Neural cell (in vitro differentiated cells): ENCODE data around the gene SHROOM4.

Source experiments
- EP300 ChIP-seq: fragments of 450-650 bp; conservative IDR thresholded peaks from 2 replicates; pipeline ENCODE4 v1.6.1; 2014; ENCODE audit warnings: antibody characterized with exemption, mild to moderate bottlenecking, moderate library complexity; ENCODE audit not compliant: poor library complexity, severe bottlenecking
- POLR2AphosphoS5 ChIP-seq: IDR thresholded peaks from 2 replicates; pipeline ENCODE4 v1.6.1; 2012
- RAD21 ChIP-seq: fragments of 450-650 bp; conservative IDR thresholded peaks from 2 replicates; pipeline ENCODE4 v1.6.1; 2014; ENCODE audit warnings: antibody characterized with exemption, mild to moderate bottlenecking, moderate library complexity
- TAF1 ChIP-seq: IDR thresholded peaks from 2 replicates; pipeline ENCODE4 v1.6.1; 2012; ENCODE audit warnings: low read depth
- TF ChIP-seq, protein P1 (sequence below): fragments of 450-650 bp; IDR thresholded peaks from 2 replicates; pipeline ENCODE4 v1.5.1; 2014; ENCODE audit warnings: antibody characterized with exemption, mild to moderate bottlenecking, moderate library complexity; ENCODE audit not compliant: poor library complexity, severe bottlenecking
- TF ChIP-seq, protein P2 (sequence below): IDR thresholded peaks from 2 replicates; pipeline ENCODE4 v1.6.1; 2012; ENCODE audit warnings: borderline replicate concordance

DNA sequence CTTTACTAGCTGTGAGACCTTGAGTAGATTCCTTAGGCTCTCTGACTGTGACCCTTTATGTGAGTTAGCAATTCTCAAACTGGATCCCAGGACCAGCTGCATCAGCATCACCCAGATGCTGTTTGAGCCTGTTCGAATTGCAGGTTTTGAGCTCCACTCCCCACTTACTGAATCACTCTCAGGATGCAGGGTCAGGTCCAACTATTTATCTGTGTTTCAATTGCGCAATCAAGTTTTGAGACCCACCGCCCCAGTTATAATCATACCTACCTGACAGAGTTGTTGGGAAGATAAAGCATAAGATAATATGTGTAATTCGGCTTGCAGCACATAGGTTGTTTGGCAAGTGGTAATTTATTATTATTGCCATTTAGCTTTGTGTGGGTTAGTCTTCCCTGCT is 187.6 kb downstream of the SHROOM4 start:
- TF ChIP-seq, protein P1, sequence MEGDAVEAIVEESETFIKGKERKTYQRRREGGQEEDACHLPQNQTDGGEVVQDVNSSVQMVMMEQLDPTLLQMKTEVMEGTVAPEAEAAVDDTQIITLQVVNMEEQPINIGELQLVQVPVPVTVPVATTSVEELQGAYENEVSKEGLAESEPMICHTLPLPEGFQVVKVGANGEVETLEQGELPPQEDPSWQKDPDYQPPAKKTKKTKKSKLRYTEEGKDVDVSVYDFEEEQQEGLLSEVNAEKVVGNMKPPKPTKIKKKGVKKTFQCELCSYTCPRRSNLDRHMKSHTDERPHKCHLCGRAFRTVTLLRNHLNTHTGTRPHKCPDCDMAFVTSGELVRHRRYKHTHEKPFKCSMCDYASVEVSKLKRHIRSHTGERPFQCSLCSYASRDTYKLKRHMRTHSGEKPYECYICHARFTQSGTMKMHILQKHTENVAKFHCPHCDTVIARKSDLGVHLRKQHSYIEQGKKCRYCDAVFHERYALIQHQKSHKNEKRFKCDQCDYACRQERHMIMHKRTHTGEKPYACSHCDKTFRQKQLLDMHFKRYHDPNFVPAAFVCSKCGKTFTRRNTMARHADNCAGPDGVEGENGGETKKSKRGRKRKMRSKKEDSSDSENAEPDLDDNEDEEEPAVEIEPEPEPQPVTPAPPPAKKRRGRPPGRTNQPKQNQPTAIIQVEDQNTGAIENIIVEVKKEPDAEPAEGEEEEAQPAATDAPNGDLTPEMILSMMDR: no peak
- TF ChIP-seq EP300 (no peak), POLR2AphosphoS5 (no peak), RAD21 (no peak), TAF1 (no peak)
- TF ChIP-seq, protein P2, sequence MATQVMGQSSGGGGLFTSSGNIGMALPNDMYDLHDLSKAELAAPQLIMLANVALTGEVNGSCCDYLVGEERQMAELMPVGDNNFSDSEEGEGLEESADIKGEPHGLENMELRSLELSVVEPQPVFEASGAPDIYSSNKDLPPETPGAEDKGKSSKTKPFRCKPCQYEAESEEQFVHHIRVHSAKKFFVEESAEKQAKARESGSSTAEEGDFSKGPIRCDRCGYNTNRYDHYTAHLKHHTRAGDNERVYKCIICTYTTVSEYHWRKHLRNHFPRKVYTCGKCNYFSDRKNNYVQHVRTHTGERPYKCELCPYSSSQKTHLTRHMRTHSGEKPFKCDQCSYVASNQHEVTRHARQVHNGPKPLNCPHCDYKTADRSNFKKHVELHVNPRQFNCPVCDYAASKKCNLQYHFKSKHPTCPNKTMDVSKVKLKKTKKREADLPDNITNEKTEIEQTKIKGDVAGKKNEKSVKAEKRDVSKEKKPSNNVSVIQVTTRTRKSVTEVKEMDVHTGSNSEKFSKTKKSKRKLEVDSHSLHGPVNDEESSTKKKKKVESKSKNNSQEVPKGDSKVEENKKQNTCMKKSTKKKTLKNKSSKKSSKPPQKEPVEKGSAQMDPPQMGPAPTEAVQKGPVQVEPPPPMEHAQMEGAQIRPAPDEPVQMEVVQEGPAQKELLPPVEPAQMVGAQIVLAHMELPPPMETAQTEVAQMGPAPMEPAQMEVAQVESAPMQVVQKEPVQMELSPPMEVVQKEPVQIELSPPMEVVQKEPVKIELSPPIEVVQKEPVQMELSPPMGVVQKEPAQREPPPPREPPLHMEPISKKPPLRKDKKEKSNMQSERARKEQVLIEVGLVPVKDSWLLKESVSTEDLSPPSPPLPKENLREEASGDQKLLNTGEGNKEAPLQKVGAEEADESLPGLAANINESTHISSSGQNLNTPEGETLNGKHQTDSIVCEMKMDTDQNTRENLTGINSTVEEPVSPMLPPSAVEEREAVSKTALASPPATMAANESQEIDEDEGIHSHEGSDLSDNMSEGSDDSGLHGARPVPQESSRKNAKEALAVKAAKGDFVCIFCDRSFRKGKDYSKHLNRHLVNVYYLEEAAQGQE: no peak
